Nephron progenitor cell (in vitro differentiated cells): ENCODE measurements around the gene CHST9.

Experiments used
- DNase-seq: peaks from one replicate; pipeline ENCODE4 v3.0.0; 2021
- H3K27ac Mint-ChIP-seq: 2 replicates; pipeline ENCODE4 v1.8.0; 2021; ENCODE audit warnings: mild to moderate bottlenecking, moderate library complexity, mixed read lengths
- H3K27me3 Mint-ChIP-seq: 2 replicates; pipeline ENCODE4 v1.8.0; 2021; ENCODE audit warnings: mild to moderate bottlenecking, low read depth, mixed read lengths; ENCODE audit not compliant: poor library complexity
- H3K36me3 Mint-ChIP-seq: 2 replicates; pipeline ENCODE4 v1.8.0; 2021; ENCODE audit warnings: low read depth, mixed read lengths
- H3K4me1 Mint-ChIP-seq: 2 replicates; pipeline ENCODE4 v1.8.0; 2021; ENCODE audit warnings: mixed read lengths
- H3K4me3 Mint-ChIP-seq: 2 replicates; pipeline ENCODE4 v1.8.0; 2021; ENCODE audit warnings: mild to moderate bottlenecking, moderate library complexity, mixed read lengths
- H3K9me3 Mint-ChIP-seq: 2 replicates; pipeline ENCODE4 v1.8.0; 2021; ENCODE audit warnings: mild to moderate bottlenecking, moderate library complexity, mixed read lengths
- CTCF ChIP-seq: fragments of 200-600 bp; sonication (generic); IDR thresholded peaks from 2 replicates; pipeline ENCODE4 v1.5.0; 2021; ENCODE audit warnings: antibody characterized with exemption

The CHST9 gene

DNA sequence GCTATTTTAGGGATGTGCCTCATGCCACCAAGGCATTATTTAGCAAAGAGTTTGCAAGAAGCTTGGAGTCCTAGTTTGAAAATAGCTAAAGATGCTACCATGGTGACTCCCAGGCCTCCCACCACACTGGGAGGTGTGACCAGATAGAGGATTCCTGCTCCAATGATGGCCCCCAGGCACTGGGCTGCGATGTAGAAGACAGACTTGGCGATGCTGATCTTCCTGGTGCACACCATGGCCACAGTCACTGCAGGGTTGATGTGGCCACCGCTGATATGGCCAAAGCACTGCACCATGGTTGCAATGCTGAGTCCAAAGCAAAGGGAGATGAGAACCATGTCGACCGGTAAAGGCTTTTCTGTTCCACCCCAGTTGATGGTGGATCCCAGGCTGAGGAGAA, 323.0 kb downstream of the CHST9 start:
- Mint-ChIP-seq H3K27ac (no peak overlapping the region), H3K4me3 (peak overlapping the region; percentile 84), H3K4me1 (peaks cover 41% of the 10 kb centered on the region), H3K27me3 (peaks cover 48% of the 10 kb centered on the region), H3K36me3 (no peaks in the 10 kb centered on the region), H3K9me3 (no peaks in the 10 kb centered on the region)
- no peak for DNase-seq
- TF ChIP-seq CTCF, result no peak
